HEK293 (cell line): Measurements from ENCODE around the gene MESD.

ENCODE experiments used
- CTCF ChIA-PET: fragments of 350-600 bp; formaldehyde crosslinking; extraction: SDS; loops from one replicate; lab custom pipeline; 2021; ENCODE audit warnings: antibody characterized with exemption; lab: Yijun Ruan, JAX
- POLR2A ChIA-PET: fragments of 300-600 bp; formaldehyde crosslinking; extraction: SDS; loops from one replicate; lab custom pipeline; 2020; ENCODE audit warnings: antibody characterized with exemption, inconsistent platforms; lab: Yijun Ruan, JAX
- H3K27ac ChIP-seq: fragments of 200-500 bp; sonication (Bioruptor generic); 2 replicates; pipeline ENCODE4 v1.5.1; 2014; ENCODE audit warnings: low read depth, low read length, control low read depth, inconsistent platforms; ENCODE audit errors: extremely low read depth
- H3K36me3 ChIP-seq, 2 experiments: fragments of 200-500 bp in 1 of 2; sonication (Bioruptor generic) in 1 of 2; 1 replicate in 1 of 2; 2 replicates in 1 of 2; pipeline ENCODE4 v1.5.1; 2014 to 2017; ENCODE audit warnings: inconsistent platforms in 2 of 2, low read length in 2 of 2; ENCODE audit not compliant: control insufficient read depth in 2 of 2, insufficient read depth in 1 of 2
- H3K4me1 ChIP-seq: fragments of 200-500 bp; sonication (Bioruptor generic); 2 replicates; pipeline ENCODE4 v1.5.1; 2014; ENCODE audit warnings: mild to moderate bottlenecking, low read length, inconsistent platforms; ENCODE audit not compliant: control insufficient read depth, insufficient read depth
- H3K4me3 ChIP-seq: 2 replicates; pipeline ENCODE4 v1.5.1; 2011; ENCODE audit warnings: low read depth, mild to moderate bottlenecking, control low read depth, low read length, moderate library complexity
- H3K9me3 ChIP-seq: fragments of 200-500 bp; sonication (Bioruptor generic); 2 replicates; pipeline ENCODE4 v1.5.1; 2014; ENCODE audit warnings: low read depth, low read length, inconsistent platforms; ENCODE audit not compliant: control insufficient read depth, insufficient read depth
- HIC1 ChIP-seq: fragments of 450-650 bp; formaldehyde crosslinking; IDR thresholded peaks from 2 replicates; pipeline ENCODE4 v1.5.1; 2016; ENCODE audit warnings: missing biosample characterization, missing genetic modification characterization
- MYNN ChIP-seq: fragments of 450-650 bp; formaldehyde crosslinking; IDR thresholded peaks from 2 replicates; pipeline ENCODE4 v1.5.1; 2016; ENCODE audit warnings: missing biosample characterization, missing genetic modification characterization, borderline replicate concordance
- ZBTB11 ChIP-seq: fragments of 450-650 bp; formaldehyde crosslinking; conservative IDR thresholded peaks from 2 replicates; pipeline ENCODE4 v1.5.1; 2016; ENCODE audit warnings: low read depth, missing biosample characterization, missing genetic modification characterization
- ZNF132 ChIP-seq: fragments of 450-650 bp; formaldehyde crosslinking; IDR thresholded peaks from 2 replicates; pipeline ENCODE4 v1.5.1; 2017; ENCODE audit warnings: missing biosample characterization, missing genetic modification characterization, borderline replicate concordance
- ZNF2 ChIP-seq: fragments of 450-650 bp; formaldehyde crosslinking; IDR thresholded peaks from 2 replicates; pipeline ENCODE4 v1.5.1; 2016; ENCODE audit warnings: missing biosample characterization, missing genetic modification characterization
- ZNF202 ChIP-seq: fragments of 450-650 bp; formaldehyde crosslinking; IDR thresholded peaks from 2 replicates; pipeline ENCODE4 v1.5.1; 2016; ENCODE audit warnings: missing biosample characterization, missing genetic modification characterization, borderline replicate concordance
- ZNF214 ChIP-seq: fragments of 450-650 bp; formaldehyde crosslinking; IDR thresholded peaks from 2 replicates; pipeline ENCODE4 v1.5.1; 2017; ENCODE audit warnings: missing biosample characterization, mild to moderate bottlenecking, missing genetic modification characterization, borderline replicate concordance
- ZNF366 ChIP-seq: fragments of 450-650 bp; formaldehyde crosslinking; conservative IDR thresholded peaks from 2 replicates; pipeline ENCODE4 v1.5.1; 2016; ENCODE audit warnings: missing biosample characterization, missing genetic modification characterization
- ZNF510 ChIP-seq: fragments of 450-650 bp; formaldehyde crosslinking; IDR thresholded peaks from 2 replicates; pipeline ENCODE4 v1.5.1; 2018; ENCODE audit warnings: mild to moderate bottlenecking, missing genetic modification characterization, missing biosample characterization; ENCODE audit not compliant: insufficient replicate concordance
- ZNF548 ChIP-seq: fragments of 450-650 bp; formaldehyde crosslinking; IDR thresholded peaks from 2 replicates; pipeline ENCODE4 v1.5.1; 2016; ENCODE audit warnings: missing biosample characterization, missing genetic modification characterization
- ZNF580 ChIP-seq: fragments of 450-650 bp; formaldehyde crosslinking; IDR thresholded peaks from 2 replicates; pipeline ENCODE4 v1.5.1; 2016; ENCODE audit warnings: missing biosample characterization, missing genetic modification characterization
- ZNF600 ChIP-seq: fragments of 450-650 bp; formaldehyde crosslinking; IDR thresholded peaks from 2 replicates; pipeline ENCODE4 v1.5.1; 2016; ENCODE audit warnings: missing biosample characterization, missing genetic modification characterization
- ZNF626 ChIP-seq: fragments of 450-650 bp; sonication (Bioruptor Pico); formaldehyde crosslinking; IDR thresholded peaks from 2 replicates; pipeline ENCODE4 v1.5.1; 2018; ENCODE audit warnings: missing biosample characterization, missing genetic modification characterization, inconsistent platforms
- ZNF654 ChIP-seq: fragments of 450-650 bp; formaldehyde crosslinking; IDR thresholded peaks from 2 replicates; pipeline ENCODE4 v1.5.1; 2016; ENCODE audit warnings: low read depth, missing biosample characterization, missing genetic modification characterization
- ZNF664 ChIP-seq: fragments of 450-650 bp; formaldehyde crosslinking; IDR thresholded peaks from 2 replicates; pipeline ENCODE4 v1.5.1; 2016; ENCODE audit warnings: missing biosample characterization, missing genetic modification characterization
- ZNF843 ChIP-seq: fragments of 450-650 bp; formaldehyde crosslinking; IDR thresholded peaks from 2 replicates; pipeline ENCODE4 v1.5.1; 2016; ENCODE audit warnings: missing biosample characterization, missing genetic modification characterization
- TF ChIP-seq, protein P1 (sequence below): fragments of 450-650 bp; formaldehyde crosslinking; IDR thresholded peaks from 2 replicates; pipeline ENCODE4 v1.5.1; 2016; ENCODE audit warnings: missing biosample characterization, missing genetic modification characterization

The MESD gene

DNA sequence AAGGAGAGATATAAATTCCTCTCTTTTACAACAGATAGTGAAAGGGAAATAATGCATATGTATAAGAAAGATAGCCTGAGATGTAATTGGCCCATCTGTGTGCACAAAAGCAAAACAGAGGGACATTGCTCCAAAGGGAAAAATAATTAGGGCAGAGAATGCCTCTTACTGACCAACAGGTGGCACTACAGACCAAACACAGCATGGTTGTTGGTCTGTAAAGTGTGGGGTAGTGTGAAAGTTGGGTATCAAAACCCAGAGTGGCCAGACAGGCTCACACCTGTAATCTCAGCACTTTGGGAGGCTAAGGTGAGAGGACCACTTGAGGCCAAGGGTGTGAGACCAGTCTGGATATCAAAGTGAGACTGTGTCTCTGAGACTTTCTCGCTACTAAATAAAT is 6.6 kb upstream of the MESD start:
- TF ChIP-seq ZNF843 (tag by site-specific recombination) (no peak), ZNF214 (tag by site-specific recombination) (no peak), ZNF2 (tag by site-specific recombination) (peak; percentile 97), MYNN (tag by site-specific recombination) (no peak), ZNF132 (tag by site-specific recombination) (no peak), ZNF664 (tag by site-specific recombination) (no peak), ZNF510 (tag by site-specific recombination) (no peak), ZNF600 (tag by site-specific recombination) (no peak), ZNF580 (tag by site-specific recombination) (peak; percentile 77), ZNF626 (tag by site-specific recombination) (no peak), HIC1 (tag by site-specific recombination) (no peak), ZNF654 (tag by site-specific recombination) (peak; percentile 49; the same call in 1 of the 2 replicates)
- H3K4me1 ChIP-seq, result no peaks in the 10 kb centered on the region
- no peaks in the 10 kb centered on the region for H3K9me3 ChIP-seq
- H3K27ac ChIP-seq, result no peak overlapping the region
- ChIA-PET CTCF (interaction anchor here (0.6 to 1.8 kb wide), 2 partner anchors 19 to 270 kb away, joined by 4 to 6 read pairs; no protein-coding TSS in a partner anchor), POLR2A (no interaction called here)
- H3K4me3 ChIP-seq, result no peak overlapping the region
- H3K36me3 ChIP-seq, result no peaks in the 10 kb centered on the region

DNA sequence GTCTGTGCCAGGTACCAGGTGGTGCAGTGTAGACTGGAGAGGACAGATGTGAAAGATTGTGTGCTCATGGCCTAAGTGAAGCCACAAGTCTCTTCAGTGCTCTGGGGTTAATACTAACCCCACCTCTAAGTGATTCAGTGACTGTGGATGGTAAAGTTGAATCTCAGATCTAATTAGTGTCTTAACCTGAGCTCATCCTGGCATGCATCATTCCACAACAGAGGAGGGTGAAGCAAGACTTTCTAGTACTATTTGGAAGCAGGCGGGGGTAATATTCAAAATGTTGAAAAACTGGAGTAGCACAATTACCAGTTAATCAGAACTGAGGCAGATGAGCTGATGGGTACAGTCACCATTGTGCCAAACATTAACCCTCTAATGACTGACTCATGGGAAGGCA is 2.8 kb upstream of the MESD start:
- CTCF ChIA-PET, result interaction anchor here (0.7 to 6.3 kb wide), 3 partner anchors 15 to 274 kb away, joined by 3 to 46 read pairs (median 9); no protein-coding TSS in a partner anchor

More for the DNA sequence above, 2.8 kb upstream of the MESD start:
- H3K36me3 ChIP-seq, result no peaks in the 10 kb centered on the region
- H3K27ac ChIP-seq, result no peak overlapping the region
- 0 out of 2 replicates have a peak, but pooled peaks cover 4% of the 10 kb centered on the region for H3K4me1 ChIP-seq
- POLR2A ChIA-PET, result no interaction called here
- no peak overlapping the region for H3K4me3 ChIP-seq
- TF ChIP-seq, protein P1, sequence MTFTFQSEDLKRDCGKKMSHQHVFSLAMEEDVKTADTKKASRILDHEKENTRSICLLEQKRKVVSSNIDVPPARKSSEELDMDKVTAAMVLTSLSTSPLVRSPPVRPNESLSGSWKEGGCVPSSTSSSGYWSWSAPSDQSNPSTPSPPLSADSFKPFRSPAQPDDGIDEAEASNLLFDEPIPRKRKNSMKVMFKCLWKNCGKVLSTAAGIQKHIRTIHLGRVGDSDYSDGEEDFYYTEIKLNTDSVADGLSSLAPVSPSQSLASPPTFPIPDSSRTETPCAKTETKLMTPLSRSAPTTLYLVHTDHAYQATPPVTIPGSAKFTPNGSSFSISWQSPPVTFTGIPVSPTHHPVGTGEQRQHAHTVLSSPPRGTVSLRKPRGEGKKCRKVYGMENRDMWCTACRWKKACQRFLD (tag by site-specific recombination), result no peak
- no peak for TF ChIP-seq ZNF202 (tag by site-specific recombination)
- no peak for TF ChIP-seq ZNF366 (tag by site-specific recombination)
- TF ChIP-seq ZNF548 (tag by site-specific recombination), result no peak
- TF ChIP-seq ZBTB11 (tag by site-specific recombination), result no peak
- no peaks in the 10 kb centered on the region for H3K9me3 ChIP-seq
